HG03095 (cell line): ENCODE data around the gene NPFFR1.
"Not testable (repeated sequence)": the region's sequence is repeated elsewhere in the genome, so short reads cannot be mapped to it uniquely, and the experiment has no call there.

Experiments
- ATAC-seq: cut with Tn5 transposase; IDR thresholded peaks from one replicate; pipeline ENCODE4 v1.9.1; 2021; ENCODE audit warnings: moderate library complexity; ENCODE audit not compliant: unreplicated experiment

The NPFFR1 gene

DNA sequence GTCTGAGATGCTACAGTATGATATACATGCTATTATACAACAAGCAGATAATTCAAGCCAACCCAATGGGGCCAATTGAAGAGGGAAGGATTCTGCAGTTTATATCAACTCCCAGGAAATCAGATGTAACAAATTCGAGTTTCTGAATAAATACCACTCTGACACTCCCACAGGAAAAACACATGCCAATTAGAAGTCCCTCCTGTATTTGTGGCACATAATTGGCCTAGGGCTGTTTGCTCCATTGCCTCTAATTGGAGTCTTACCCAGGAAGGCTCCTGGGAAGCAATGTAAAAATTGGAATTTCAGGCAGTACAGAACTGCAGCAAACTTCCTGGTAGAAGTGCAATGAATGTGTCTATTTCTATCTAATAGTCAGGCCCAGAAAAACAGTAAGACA lies 55.3 kb downstream of the NPFFR1 start:
- no peak for ATAC-seq

DNA sequence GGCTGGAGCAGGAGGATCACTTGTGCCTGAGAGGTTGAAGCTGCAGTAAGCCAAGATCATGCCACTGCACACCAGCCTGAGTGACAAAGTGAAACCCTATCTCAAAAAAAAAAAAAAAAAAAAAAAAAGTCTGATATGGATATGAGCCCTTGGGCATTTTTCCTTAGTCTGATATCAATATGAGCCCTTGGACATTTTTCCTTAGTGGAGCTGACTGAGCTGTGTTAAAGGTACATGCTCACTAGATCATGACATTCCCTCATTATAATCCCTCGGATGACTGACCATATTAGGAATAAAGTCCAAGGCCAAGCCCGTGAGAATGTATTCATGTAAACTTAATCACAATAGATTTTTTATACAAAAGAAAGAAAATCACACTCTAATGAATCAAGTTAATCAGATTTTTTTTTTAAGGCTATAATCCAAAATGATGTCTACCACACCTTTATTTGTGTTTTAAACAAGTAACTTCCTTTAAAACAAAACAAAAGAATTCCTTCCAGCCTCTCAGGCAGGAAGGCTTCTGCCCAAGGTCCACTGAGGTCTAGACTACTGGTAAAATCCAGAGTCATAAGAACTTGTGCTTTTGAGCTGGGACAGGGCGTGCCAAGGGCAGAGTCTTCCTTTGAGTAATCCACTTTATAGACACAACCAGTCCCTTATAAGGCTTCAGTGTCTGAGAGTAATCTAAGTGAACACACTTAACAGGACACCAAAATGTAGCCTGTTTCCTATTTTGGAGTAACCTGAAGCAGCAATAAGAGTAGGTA lies 56.1 kb downstream of the NPFFR1 start:
- no peak for ATAC-seq

DNA sequence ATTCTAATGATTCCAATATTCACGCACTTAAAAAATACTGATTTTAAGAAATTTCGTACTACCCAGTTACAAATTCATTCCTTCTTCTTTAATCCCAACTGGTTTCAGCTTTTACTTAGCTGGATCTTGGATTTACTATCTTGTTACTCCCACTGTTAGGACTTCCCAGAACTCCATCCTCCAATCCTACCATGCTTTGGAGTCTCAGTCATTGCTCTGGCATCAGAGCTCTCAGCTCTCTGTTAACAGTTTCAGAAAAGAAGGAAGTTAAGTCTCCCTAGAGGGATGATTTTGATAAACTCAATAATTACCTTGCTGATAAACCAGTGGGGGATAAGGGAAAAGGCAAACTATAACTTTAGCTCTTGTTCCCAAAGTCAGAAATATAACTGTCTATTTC lies 60.1 kb downstream of the NPFFR1 start:
- no peak for ATAC-seq

DNA sequence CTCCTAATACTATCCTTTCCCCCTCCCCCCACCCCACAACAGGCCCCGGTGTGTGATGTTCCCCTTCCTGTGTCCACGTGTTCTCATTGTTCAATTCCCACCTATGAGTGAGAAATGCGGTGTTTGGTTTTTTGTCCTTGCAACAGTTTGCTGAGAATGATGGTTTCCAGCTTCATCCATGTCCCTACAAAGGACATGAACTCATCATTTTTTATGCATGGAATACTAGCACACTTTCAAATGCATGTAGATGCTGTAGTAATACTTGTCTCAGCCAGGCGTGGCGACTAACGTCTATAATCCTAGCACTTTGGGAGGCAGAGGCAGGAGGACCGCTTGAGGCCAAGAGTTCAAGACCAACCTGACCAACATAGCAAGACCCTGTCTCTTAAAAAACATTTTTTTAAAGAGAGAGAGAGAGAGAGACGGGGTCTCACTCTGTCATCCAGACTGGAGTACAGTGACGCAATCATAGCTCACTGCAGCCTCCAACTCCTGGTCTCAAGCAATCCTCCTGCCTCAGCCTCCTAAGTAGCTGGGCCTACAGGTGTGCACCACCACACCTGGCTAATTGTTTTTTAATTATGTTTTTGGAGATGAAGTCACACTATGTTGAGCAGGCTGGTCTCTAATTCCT lies 60.9 kb downstream of the NPFFR1 start:
- ATAC-seq, result not testable (repeated sequence)

DNA sequence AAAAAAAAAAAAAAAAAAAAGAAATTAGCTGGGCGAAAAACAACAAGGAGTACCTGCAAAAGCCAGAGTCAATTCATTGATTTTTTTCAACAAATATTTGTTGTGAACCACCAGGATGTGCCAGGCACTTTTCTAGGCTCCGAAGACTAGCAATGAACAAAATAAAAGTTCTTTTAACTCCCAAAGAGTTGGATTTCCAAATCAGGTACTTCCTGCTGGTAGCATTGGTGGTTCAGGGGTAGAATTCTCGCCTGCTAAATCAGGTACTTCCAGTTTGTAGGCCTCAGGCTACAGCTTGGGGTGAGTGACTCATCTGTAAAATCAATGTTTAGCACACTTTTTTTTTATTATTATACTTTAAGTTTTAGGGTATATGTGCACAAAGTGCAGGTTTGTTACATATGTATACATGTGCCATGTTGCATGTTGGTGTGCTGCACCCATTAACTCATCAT lies 61.4 kb downstream of the NPFFR1 start:
- no peak for ATAC-seq

DNA sequence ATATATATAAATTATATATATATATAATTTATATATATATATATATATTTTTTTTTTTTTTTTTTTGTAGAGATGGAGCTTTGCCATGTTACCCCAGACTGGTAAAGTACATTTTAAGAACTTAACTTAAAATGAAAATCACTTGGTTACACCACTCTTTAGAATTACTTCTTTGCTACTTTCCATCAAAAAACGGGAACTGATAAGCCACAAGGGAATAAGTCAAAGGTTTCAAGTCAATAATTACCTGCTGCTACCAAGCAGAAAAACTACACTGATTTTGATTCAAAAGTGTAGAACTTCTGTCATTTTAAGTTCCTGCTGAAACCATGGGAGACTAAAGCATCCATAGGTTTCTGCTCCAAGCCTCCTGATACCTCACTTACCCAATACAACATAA lies 62.8 kb downstream of the NPFFR1 start:
- no peak for ATAC-seq

DNA sequence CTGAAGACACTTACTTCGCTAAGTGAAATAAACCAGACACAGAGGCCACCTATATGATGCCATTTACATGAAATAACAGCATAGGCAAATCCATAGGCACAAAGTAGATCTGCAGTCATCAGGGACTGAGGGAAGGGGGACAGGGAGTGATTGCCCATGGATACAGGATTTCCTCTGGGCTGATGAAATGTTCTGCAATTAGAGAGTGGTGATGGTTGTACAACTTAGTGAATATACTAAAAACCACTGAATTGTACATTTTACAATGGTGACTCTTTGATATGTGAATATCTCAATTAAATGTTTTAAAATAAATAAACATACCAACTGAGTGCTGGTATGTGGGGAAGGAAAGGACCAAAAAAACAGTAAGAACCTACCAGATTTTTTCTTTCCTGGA lies 70.9 kb downstream of the NPFFR1 start:
- ATAC-seq, result no peak

DNA sequence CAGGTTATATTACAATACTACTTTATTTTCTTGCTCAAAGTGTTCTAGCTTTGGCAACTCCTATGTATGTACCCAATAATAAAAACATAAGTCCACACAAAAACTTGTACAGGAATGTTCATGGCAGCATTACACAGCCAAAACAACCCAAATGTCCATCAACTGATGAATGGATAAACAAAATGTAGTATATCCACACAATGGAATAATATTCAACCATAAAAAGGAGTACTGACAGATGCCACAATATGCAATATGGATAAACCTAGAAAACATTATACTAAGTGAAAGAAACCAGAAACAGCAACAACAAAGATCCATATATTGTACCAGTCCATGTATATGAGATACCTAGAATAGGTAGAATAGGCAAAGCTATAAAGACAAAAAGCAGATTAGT lies 71.5 kb downstream of the NPFFR1 start:
- no peak for ATAC-seq

DNA sequence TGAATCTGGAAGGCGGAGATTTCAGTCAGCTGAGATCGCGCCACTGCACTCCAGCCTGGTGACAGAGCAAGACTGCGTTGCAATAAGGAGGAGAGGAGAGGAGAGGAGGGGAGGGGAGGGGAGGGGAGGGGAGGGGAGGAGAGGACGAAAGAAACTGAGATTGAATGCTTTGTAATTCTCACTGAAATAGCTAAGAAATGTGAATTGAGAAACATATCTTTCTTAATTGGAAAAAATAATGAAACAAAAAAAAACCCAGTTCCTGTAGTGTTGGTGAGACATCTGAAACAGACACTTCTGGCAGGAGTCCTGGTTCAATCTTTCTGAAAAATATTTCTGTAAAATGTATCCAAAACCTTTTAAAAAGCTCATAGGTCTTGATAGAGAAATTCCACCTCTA lies 77.0 kb downstream of the NPFFR1 start:
- no peak for ATAC-seq

DNA sequence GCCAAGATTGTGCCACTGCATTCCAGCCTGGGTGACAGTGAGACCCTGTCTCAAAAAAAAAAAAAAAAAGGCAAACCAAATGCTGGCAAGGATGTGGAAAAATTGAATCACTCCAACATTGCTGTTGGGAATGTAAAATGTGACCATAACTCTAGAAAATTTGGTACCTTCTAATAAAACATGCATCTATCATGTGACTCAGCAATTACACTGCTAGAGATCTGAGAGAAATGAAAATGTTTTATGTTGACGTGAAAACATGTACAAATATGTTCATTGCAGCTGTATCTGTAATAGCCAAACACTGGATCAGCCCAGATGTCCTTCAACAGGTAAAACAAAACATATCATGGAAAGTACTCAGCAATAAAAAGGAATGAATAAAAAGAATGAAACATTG lies 82.7 kb downstream of the NPFFR1 start:
- no peak for ATAC-seq

DNA sequence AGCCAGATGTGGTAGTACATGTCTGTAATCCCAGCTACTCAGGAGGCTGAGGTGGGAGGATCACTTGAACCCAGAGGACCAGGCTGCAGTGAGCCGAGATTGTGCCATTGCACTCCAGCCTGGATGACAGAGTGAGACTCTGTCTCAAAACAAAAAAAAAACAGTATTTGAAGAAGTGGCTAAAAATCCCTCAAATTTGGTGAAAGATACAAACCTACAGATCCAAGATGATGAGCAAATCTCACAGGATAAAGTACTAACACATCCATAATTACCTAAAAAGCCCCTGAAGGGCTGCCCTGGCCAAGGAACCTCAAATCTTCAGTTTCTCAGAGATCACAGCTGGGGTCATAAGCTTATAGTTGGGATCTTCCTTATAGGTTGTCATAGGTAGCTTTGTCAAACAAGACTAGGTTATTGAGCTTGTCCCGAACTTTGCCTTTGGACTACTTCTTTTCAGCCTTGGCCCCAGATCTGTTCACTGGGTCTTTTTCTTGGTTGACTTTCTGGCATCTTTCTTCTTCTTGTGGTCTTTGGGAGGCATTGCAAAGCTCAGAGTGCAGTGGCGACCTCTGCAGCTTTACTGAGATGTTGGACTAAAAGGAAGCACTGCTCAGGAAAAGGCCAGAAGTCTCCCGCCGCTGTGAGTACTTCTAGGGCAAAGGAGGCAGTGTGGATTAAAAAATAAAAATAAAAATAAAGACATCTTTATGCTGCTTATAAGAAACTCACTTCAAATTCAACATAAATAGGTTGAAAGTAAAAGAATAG lies 84.9 kb downstream of the NPFFR1 start:
- no peak for ATAC-seq
